Stimulated activated CD8-positive, alpha-beta memory T cell treated with anti-CD3 and anti-CD28 coated beads, Interleukin-4, amount 100 ng/mL, for 4 hours (primary cell): ENCODE measurements around the gene CCDC200.
"Not testable (repeated sequence)": the region's sequence is repeated elsewhere in the genome, so short reads cannot be mapped to it uniquely, and the experiment has no call there.

Source experiments
- DNase-seq, 2 donors: peaks; one replicate each; pipeline ENCODE4 v3.0.0-alpha.2; 2020; ENCODE audit warnings: low read depth in 2 of 2, low spot score in 1 of 2

The CCDC200 gene

DNA sequence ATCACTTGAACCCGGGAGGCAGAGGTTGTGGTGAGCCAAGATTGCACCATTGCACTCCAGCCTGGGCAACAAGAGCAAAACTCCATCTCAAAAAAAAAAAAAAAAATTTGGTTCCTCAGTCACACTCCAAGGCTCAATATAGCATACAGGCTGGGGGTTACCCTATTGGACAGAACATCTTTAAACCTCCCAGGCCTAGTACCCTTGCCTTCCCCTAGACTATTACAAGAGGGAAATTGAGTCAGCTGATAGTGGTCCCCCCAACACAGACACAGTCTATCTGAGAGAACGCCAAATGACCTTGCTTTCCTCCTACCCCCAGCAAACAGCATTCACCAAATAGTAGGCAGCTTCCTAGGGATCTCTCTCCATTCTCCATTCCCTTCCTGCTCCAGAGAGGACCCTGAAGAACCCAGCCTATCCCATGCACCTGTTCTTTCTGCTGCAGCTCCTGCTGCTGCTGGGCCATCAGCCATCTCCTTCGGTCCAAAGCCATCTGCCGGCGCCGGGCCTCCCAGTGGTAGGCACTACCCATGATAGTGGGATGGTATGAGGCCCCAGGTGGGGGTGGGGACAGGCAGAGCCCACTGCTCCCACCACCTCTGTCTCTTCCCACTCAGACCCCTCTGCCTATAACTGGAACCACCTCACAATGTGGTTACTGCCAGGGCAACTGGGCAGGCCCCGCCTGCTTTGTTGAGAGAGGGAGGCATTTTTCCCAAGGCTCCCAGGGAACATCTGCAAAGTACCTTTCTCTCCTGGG is at the start of gene CCDC200:
Gene CCDC200, minus strand, starts transcription at position 604 of the 763 bp plus-strand sequence. Its CDS starts 69 bp downstream, at position 535.
- DNase-seq = not testable (repeated sequence)

DNA sequence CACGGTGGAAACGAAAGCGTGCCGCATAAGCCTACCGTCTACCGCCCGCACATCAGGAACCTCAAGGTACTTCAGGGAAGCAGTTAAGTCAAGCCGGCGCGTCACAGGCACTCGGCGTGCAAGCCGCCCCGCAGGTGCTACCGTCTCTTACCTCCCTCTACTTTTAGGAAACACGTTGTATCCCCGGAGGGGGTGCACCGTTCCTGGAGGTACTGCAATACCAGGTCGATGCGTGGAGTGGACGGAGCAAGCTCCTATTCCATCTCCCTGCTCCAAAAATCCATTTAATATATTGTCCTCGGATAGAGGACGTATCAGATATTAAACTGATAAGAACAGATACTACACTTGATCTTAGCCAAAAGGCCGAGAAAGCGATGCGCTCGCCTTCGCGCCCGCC is 44.5 kb upstream of the CCDC200 start:
- DNase-seq = not testable (repeated sequence)

GRCh38 chr17:43272483-43272882 is 44.1 kb upstream of the CCDC200 start:
- not testable (repeated sequence) for DNase-seq

DNA sequence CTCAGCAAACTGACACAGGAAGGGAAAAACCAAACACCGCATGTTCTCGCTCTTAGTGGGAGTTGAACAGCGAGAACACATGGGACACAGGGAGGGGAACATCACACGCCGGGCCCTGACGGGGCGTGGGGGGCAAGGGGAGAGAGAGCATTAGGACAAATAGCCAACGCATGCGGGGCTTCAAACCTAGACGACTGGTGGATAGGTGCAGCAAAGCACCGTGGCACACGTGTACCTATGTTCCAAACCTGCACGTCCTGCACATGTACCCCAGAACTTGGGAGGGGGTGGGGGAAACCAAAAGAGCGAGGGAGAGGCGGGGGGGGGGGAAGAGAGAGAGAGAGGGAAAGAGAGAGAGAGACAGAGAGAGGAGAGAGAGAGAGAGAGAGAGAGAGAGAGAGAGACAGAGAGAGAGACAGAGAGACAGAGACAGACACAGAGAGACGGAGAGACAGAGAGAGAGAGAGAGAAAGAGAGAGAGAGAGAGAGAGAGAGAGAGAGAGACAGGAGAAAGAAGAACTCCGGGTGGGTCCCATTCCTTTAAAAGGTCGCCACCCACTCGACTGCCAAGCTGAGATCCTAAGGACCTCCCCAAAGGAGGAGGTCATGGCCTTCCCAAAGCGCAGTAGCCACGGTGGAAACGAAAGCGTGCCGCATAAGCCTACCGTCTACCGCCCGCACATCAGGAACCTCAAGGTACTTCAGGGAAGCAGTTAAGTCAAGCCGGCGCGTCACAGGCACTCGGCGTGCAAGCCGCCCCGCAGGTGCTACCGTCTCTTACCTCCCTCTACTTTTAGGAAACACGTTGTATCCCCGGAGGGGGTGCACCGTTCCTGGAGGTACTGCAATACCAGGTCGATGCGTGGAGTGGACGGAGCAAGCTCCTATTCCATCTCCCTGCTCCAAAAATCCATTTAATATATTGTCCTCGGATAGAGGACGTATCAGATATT is 42.4 kb upstream of the CCDC200 start:
- DNase-seq = not testable (repeated sequence)

GRCh38 chr17:43246456-43246855 is 18.0 kb upstream of the CCDC200 start:
- not testable (repeated sequence) for DNase-seq

DNA sequence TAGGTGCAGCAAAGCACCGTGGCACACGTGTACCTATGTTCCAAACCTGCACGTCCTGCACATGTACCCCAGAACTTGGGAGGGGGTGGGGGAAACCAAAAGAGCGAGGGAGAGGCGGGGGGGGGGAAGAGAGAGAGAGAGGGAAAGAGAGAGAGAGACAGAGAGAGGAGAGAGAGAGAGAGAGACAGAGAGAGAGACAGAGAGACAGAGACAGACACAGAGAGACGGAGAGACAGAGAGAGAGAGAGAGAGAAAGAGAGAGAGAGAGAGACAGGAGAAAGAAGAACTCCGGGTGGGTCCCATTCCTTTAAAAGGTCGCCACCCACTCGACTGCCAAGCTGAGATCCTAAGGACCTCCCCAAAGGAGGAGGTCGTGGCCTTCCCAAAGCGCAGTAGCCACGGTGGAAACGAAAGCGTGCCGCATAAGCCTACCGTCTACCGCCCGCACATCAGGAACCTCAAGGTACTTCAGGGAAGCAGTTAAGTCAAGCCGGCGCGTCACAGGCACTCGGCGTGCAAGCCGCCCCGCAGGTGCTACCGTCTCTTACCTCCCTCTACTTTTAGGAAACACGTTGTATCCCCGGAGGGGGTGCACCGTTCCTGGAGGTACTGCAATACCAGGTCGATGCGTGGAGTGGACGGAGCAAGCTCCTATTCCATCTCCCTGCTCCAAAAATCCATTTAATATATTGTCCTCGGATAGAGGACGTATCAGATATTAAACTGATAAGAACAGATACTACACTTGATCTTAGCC is 12.4 kb upstream of the CCDC200 start:
- DNase-seq = not testable (repeated sequence)

GRCh38 chr17:43239597-43239996 is 11.2 kb upstream of the CCDC200 start:
- DNase-seq = not testable (repeated sequence)

GRCh38 chr17:43233877-43234276 is 5.5 kb upstream of the CCDC200 start, which contains the start of gene RNU2-1:
TSS of gene RNU2-1 (minus strand) at chr17:43233977.
- not testable (repeated sequence) for DNase-seq

- not testable (repeated sequence) for DNase-seq
Observed at GRCh38 chr17:43233263-43233662, 4.8 kb upstream of the CCDC200 start.

GRCh38 chr17:43232021-43232699 is 3.7 kb upstream of the CCDC200 start:
- DNase-seq = not testable (repeated sequence)

GRCh38 chr17:43231205-43232020 is 3.0 kb upstream of the CCDC200 start:
- DNase-seq = not testable (repeated sequence)

DNA sequence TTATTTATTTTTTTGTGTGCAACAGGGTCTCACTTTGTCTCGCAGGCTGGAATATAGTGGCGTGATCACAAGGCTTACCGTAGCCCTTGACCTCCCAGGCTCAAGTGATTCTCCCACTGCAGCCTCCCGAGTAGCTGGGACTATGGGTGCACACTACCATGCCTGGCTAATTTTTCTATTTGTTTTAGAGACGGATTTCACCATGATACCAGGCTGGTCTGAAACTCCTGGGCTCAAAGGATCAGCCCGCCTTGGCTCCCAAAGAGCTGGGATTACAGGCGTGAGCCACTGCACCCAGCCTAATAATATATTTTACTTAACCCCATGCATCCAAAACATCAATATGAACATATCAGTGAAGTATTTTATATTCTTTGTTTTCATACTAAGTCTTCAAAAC is 2.0 kb downstream of the CCDC200 start:
- DNase-seq = no peak

- no peak for DNase-seq
Observed at GRCh38 chr17:43224146-43224705, 4.2 kb downstream of the CCDC200 start.

DNA sequence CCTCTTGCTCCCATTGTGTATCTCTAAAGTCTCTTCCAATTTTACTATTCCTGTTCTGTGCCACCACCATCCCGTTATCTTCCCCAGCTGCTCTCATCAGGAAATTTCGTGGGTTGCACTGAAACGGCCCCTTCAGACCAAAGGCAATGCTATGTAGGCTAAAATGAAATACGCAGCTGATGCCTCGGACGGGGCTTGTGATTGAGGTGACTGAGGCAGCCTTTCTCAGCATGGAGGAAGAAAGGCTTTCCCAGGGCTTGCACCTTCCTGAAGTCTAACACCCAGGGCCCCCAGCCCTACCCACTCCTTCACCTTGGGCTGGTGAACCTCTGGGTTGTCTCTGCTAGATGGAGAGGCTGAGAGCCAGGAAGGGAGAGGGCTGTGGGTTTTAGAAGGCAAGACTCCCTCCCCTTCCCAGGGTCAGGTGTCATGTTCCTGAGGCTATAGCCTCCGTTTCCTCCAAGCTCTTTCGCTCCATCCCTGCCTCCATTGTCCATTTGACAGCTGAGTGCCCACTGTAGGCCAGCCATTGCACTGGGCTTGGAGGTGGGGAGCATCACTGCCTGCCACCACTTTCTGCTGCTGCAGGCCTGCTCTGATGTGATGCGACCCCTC is 7.8 kb downstream of the CCDC200 start:
- DNase-seq = no peak

- no peak for DNase-seq
Observed at GRCh38 chr17:43219746-43220380, 8.6 kb downstream of the CCDC200 start.

- no peak for DNase-seq
Observed at GRCh38 chr17:43219001-43219400, 9.4 kb downstream of the CCDC200 start.

DNA sequence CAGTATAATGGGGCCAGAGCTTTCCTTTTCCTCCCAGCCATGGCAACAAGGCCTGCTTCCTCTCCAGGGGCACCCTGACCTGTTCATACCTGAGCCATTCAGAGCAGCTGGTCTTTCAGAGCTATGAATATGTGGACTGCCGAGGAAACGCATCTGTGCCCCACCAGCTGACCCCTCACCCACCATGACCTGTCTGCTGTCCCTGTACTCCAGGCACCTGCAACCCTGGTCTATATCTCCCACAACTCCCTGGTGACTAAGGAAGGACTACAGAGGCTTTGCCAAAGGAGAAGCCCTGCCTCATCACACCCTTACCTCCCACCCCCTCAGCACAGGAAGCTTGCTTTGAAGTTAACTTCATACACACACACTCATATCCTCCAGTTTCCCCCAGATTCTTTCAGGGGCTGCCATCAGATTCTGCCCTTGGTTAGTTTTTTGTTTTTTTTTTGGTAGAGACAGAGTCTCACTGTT is 10.8 kb downstream of the CCDC200 start:
- no peak for DNase-seq
